ENCODE measurements around the gene KIF5A. TPM values are rescaled to one million over a fixed set of nuclear protein-coding genes. Genes with fewer than 3 reads are reported as not detected.

The KIF5A gene
- polyA plus RNA-seq, 3 donors = 0.01 TPM; not detected in 2

- H3K27ac Mint-ChIP-seq = no peak overlapping the region
- Histone ChIP-seq H3K4me1 (ENCODE audit: control insufficient read depth in 1 of 2, insufficient read depth in 2 of 2, low read length in 2 of 2) (peaks cover 13 to 17% of the 10 kb centered on the region in 2 donors), H3K9me3 (replicated peaks in 1 of 2; ENCODE audit: control insufficient read depth in 1 of 2, insufficient read depth in 1 of 2, low read length in 2 of 2) (peaks cover 0 to 5% of the 10 kb centered on the region in 2 donors), H4K20me1 (ENCODE audit: insufficient read depth, low read length) (no peaks in the 10 kb centered on the region), H2AFZ (ENCODE audit: insufficient read depth, low read depth, low read length, poor library complexity, severe bottlenecking) (peak overlapping the region; percentile 72), H3K4me2 (replicated peaks; ENCODE audit: extremely low read depth, low read length, poor library complexity, severe bottlenecking) (peak overlapping the region; percentile 82), H3K27ac (ENCODE audit: low read depth in 1 of 2, low read length in 2 of 2) (no peak overlapping the region), H3K4me3 (replicated peaks in 1 of 3; ENCODE audit: low read depth in 2 of 3, low read length in 3 of 3) (peak overlapping the region in 1 of 3 experiments; percentile 71), H3K36me3 (replicated peaks in 1 of 2; ENCODE audit: control insufficient read depth in 1 of 2, insufficient read depth in 2 of 2, low read length in 2 of 2) (no peaks in the 10 kb centered on the region), H3K27me3 (ENCODE audit: control insufficient read depth in 2 of 2, insufficient read depth in 2 of 2, low read length in 2 of 2) (peaks cover 35 to 81% of the 10 kb centered on the region in 2 donors), H3K79me2 (ENCODE audit: insufficient read depth, low read length) (no peaks in the 10 kb centered on the region), H3K9ac (ENCODE audit: insufficient read depth, low read length, poor library complexity, severe bottlenecking) (no peak overlapping the region)
- peaks cover 0 to 18% (median 2%) of the 10 kb centered on the region in 7 donors for H3K9me3 Mint-ChIP-seq
- no peak for DNase-seq
- intact Hi-C loops (cut with micrococcal nuclease) = no loop called here
- peak overlapping the region; percentile 61 to 80 for H3K4me3 Mint-ChIP-seq
- H3K4me1 Mint-ChIP-seq = peaks cover 16% of the 10 kb centered on the region
- peaks cover 0 to 1% of the 10 kb centered on the region in 2 donors for H3K36me3 Mint-ChIP-seq
- TF ChIP-seq, protein P1, sequence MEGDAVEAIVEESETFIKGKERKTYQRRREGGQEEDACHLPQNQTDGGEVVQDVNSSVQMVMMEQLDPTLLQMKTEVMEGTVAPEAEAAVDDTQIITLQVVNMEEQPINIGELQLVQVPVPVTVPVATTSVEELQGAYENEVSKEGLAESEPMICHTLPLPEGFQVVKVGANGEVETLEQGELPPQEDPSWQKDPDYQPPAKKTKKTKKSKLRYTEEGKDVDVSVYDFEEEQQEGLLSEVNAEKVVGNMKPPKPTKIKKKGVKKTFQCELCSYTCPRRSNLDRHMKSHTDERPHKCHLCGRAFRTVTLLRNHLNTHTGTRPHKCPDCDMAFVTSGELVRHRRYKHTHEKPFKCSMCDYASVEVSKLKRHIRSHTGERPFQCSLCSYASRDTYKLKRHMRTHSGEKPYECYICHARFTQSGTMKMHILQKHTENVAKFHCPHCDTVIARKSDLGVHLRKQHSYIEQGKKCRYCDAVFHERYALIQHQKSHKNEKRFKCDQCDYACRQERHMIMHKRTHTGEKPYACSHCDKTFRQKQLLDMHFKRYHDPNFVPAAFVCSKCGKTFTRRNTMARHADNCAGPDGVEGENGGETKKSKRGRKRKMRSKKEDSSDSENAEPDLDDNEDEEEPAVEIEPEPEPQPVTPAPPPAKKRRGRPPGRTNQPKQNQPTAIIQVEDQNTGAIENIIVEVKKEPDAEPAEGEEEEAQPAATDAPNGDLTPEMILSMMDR (IDR thresholded peaks at IDR 0.05) = no peak
- H3K27me3 Mint-ChIP-seq (ENCODE audit: low read depth in 3 of 3) = peaks cover 72 to 78% (median 78%) of the 10 kb centered on the region in 3 donors
- 8% methylated on average over 9 of the region's 23 CpGs for WGBS (ENCODE audit: insufficient coverage)
These were observed 62.2 kb downstream of the KIF5A start for GRCh38 chr12:57611827-57612710.

DNA sequence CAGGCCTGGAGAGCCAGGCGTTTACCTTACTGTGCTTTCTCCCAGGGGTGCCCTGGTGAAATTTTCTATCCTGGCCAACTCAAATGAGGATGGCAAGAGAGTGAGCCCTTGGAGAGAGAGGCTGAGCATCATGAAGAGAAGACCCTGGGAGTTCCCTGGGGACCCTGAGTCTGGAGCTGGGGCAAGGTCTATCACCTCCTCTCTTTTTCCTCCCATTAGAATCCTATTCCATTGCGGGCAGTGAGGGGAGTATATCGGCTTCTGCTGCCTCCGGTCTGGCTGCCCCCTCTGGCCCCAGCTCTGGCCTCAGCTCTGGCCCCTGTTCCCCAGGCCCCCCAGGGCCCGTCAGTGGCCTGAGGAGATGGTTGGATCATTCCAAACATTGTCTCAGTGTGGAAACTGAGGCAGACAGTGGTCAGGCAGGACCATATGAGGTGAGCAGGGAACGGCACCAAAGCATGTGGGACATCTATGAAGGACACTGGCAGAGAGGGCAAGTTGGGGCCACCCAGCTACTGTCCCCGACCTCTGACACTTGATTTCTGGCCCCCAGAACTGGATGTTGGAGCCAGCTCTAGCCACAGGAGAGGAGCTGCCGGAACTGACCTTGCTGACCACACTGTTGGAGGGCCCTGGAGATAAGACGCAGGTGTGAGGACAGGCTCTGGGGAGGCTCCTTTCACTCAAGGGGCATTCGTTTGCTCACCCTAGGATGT, 63.0 kb downstream of the KIF5A start:
- Histone ChIP-seq H3K9ac (ENCODE audit: insufficient read depth, low read length, poor library complexity, severe bottlenecking) (no peak overlapping the region), H3K9me3 (replicated peaks in 1 of 2; ENCODE audit: control insufficient read depth in 1 of 2, insufficient read depth in 1 of 2, low read length in 2 of 2) (peaks cover 0 to 5% of the 10 kb centered on the region in 2 donors), H3K27me3 (ENCODE audit: control insufficient read depth in 2 of 2, insufficient read depth in 2 of 2, low read length in 2 of 2) (peaks cover 36 to 89% of the 10 kb centered on the region in 2 donors), H4K20me1 (ENCODE audit: insufficient read depth, low read length) (no peaks in the 10 kb centered on the region), H3K4me2 (replicated peaks; ENCODE audit: extremely low read depth, low read length, poor library complexity, severe bottlenecking) (no peak overlapping the region), H3K36me3 (replicated peaks in 1 of 2; ENCODE audit: control insufficient read depth in 1 of 2, insufficient read depth in 2 of 2, low read length in 2 of 2) (no peaks in the 10 kb centered on the region), H3K4me1 (ENCODE audit: control insufficient read depth in 1 of 2, insufficient read depth in 2 of 2, low read length in 2 of 2) (peaks cover 13 to 17% of the 10 kb centered on the region in 2 donors), H3K4me3 (replicated peaks in 1 of 3; ENCODE audit: low read depth in 2 of 3, low read length in 3 of 3) (no peak overlapping the region), H2AFZ (ENCODE audit: insufficient read depth, low read depth, low read length, poor library complexity, severe bottlenecking) (no peak overlapping the region), H3K27ac (ENCODE audit: low read depth in 1 of 2, low read length in 2 of 2) (no peak overlapping the region), H3K79me2 (ENCODE audit: insufficient read depth, low read length) (no peaks in the 10 kb centered on the region)
- H3K9me3 Mint-ChIP-seq = peaks cover 0 to 18% (median 2%) of the 10 kb centered on the region in 7 donors
- H3K27ac Mint-ChIP-seq = no peak overlapping the region
- DNase-seq = no peak
- 95% methylated on average over 6 of the region's 10 CpGs for WGBS (ENCODE audit: insufficient coverage)
- peaks cover 0 to 1% of the 10 kb centered on the region in 2 donors for H3K36me3 Mint-ChIP-seq
- intact Hi-C loops (cut with micrococcal nuclease) = no loop called here
- peaks cover 16% of the 10 kb centered on the region for H3K4me1 Mint-ChIP-seq
- TF ChIP-seq, protein P1 (IDR thresholded peaks at IDR 0.05) = no peak
- peak overlapping the region in 1 of 2 donors; percentile 49 for H3K4me3 Mint-ChIP-seq
- peaks cover 77 to 86% (median 86%) of the 10 kb centered on the region in 3 donors for H3K27me3 Mint-ChIP-seq (ENCODE audit: low read depth in 3 of 3)

Measured in CD14-positive monocyte (primary cell).